Non-pigmented ciliary epithelial cell (primary cell): Measurements from ENCODE around the gene LHX5.
"Not testable (repeated sequence)": the region's sequence is repeated elsewhere in the genome, so short reads cannot be mapped to it uniquely, and the experiment has no call there.

ENCODE experiments used
- DNase-seq: peaks from one replicate; pipeline ENCODE4 v3.0.0-alpha.2; 2010; ENCODE audit warnings: low read depth

The LHX5 gene

DNA sequence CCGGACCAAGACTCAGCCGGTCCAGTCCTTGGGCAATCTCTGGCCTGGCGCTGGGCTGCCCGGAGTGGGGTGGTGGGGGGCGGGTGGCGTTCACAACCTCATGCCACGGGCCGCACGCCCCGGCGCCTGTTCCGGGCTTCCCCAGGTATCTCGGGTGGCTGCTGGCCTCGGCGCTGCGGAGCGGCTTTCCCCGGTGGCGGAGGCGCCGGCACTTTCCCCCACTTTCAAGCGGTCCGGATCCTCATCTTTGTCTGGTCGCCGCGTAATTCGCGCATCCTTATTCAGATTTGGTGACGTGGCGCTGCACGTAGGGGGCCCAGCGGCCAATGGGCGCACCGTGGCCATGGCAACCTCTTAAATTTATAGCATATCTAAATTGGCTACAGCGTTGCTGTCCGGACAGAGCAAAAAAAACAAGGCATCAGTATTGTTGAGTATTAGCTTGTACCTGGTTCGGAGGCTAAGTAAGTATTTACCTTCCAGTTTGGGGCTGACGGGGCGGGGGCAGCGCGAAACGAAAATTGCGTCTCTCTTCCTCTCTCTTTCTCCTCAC lies at the start of gene LHX5:
TSS of gene LHX5 (minus strand) at position 253 of the 553 bp plus-strand sequence. CDS start 373 bp downstream, outside the sequence.
- DNase-seq = no peak

DNA sequence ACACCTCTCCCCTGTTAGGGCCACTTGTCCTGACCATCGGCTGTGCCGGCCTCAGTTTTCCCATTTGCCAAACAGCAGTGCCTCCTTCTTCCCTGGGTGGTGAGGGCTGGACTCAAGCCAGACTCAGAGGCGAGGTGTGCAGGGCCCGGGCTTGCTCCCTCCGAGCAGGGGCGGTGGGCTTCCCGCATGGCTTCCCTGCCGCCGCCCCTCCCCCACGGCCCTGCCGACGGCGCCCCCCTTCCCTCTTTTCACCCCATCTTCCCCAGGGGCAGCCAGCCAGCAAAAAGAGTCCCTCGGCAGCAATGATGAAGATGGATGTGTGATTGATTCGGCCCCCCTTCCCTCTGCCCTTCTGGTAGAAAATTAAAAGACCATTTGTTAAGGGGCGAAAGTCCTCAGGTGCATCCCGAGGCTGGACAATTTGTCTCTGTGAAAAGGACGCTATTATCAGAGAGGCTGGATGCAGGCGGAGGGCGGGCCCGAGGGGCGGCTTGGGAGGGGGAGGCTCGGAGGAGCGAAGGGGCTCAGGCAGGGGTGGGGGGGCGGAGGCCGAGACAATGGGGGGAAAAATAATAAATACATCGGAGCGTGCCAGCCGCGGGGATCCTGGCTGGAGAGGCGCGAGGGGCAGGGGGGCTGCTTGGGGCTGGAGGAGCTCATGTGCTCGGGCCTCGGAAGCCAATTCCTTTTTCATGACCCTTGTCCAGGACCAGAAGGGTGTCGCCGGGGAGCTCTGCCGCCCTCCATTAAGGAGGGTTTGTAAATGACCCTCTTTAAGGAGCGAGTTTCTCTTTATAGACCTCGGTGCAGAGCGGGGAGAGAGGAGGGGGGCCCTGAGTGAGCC lies 48.0 kb upstream of the LHX5 start:
- DNase-seq = no peak

DNA sequence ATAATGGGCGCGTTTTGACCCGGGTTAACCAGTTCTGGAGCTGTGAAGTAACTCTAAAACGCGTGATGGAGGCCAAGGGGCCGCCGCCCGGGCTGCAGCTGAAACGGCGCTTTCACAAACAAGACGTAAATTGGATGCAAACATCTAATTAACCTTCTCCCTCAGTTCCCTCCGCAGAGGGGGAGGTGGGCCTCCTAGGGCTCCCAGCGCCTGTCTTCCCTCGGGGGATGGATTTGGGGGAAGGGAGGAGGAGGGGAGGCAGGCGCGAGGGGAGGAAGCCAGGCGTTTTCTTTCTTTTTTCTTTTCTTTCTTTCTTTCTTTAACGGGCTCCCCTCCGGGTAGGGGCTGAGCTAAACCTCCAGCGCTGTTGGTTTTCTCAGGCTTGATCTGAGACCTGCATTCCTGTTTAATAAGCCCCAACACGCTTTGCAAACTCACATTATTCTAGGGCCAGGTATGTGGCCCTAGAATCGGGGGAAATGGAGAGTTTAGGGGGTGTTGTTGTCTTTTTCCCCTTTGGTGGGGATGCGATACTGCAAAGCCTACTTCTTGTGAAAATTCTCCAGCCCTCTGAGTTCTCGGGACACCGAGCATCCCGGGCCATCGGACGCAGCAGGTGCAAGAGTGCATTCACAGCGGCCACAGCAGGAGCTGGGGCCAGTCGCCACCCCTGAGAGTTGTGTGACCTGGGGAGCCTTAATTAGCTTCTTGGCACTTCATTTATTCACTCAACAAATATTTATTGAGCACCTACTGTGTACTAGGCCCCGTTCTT lies 43.6 kb upstream of the LHX5 start:
- no peak for DNase-seq

DNA sequence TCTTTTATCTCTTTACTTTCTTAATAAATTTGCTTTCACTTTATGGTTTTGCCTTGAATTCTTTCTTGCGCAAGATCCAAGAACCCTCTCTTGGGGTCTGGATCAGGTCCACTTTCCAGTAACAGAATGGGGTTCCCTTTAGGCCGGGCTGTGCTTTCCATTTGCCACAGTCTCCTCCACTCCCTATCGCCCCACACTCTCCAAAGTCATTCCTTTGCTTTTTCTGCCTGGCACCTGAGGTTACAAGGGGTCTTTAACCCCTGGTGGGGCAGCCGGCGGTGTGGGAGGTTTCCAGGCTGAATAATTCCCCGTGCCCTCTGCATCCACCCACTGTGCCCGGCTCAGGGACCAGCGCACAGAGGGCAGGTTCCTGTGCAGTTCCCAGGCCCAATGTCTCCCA lies 42.9 kb upstream of the LHX5 start:
- no peak for DNase-seq

DNA sequence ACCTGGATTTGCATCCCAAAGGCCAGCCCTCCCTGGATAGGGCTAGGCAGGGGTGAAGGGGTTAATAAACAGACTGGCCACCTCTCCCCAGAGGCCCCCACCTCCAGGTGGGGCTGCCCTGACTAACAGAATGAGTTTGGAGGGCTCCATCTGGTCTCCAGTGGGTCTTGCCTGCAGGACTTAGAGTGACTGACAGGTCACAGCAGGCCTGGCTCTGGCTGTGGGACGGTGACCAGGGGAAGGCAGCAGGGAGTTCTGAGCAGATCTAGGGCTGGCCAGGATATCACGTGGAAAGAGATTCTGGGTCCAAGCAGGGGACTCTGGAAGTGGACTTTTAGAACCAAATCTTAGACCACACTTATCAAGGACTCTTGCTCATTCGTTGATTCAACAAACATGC lies 40.9 kb upstream of the LHX5 start:
- no peak for DNase-seq

DNA sequence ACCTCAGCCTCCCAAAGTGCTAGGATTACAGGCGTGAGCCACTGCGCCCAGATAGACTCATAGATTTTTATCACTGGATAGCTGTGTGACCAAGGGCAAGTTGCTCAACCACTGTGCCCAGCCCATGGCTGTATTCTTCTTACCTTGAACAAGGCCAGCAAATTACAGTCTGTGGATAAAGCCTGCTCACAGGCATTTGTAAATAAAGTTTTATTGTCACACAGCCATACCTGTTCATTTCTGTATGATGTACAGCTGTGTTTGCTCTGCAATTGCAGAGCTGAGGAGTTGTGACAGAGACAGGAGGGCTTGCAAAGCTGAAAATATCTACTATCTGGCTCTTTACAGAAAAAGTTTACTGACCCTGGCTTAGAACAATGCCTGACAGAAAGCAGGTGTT lies 35.2 kb upstream of the LHX5 start:
- DNase-seq = no peak

DNA sequence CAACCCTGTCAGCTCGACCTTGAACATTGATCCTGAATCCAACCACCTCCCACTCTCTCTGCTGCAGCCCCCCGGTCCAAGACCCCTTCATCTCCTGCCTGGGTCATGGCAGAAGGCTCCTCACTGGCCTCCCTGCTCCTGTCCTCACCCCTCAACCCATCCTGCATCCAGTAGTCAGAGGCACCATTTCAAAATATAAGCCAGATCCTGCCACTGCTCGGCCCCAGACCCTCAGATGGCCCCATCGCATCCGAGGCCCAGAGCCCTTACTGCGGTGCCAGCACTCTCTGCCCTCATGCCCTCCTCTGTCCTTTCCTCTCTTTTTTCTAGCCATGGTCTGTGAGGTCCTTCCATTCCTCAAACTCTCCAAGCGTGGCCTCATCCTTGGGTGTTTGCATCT lies 34.3 kb upstream of the LHX5 start:
- DNase-seq = no peak

DNA sequence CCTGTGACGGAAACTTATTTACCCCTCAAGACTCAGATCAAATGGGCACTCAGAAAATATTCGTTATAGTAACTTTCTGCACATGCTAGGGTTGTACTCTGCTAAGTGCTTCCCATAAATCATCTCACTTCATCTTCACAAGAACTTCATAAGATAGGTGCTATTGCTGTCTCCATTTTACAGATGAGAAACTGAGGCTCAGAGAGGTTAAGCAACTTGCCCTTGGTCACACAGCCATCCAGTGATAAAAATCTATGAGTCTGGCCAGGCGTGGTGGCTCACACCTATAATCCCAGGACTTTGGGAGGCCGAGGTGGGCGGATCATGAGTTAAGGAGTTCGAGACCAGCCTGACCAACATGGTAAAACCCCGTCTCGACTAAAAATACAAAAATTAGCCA lies 33.2 kb upstream of the LHX5 start:
- DNase-seq = no peak

DNA sequence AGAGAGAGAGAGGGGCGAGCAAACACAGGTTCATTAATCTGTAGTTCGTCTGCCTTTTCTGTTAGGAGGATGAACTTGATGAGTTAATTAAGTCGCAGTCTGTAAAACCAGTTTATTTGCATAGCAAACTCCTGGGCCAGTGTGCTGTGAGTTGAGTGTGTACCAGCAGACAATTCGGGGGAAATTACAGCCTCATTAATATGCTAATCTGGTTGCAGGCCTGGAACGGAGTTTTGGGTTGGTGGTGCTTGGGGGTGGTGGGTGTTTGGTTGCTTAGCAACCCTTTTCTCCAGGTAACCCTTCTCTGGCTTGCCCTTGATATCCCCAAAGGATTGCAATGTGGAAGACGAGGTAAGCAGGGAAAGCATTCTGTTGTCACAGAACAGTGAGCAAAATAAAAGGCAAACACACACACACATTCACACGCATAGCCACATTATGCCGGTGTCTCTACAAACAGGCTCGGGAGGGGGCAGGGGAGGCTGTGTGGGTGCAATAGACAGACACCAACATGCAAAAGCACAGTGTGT lies 29.2 kb upstream of the LHX5 start:
- DNase-seq = no peak

DNA sequence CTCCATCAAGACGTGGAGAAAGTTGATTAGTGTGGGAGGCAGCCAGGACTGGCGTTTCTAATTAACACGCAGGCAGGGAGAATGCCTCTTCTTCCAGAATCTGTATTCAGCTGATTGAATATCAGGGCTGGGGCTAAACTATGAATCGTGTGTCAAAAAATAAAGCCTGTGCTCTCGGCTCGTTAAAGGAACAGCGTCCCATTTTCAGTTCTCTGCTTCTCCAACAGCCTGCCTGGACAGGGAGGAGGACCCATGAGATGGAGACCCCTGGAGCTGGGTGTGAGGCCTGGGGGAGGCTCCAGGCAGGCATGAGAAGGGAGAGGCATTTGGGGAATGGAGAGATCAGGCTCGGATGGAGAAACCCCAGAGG lies 28.6 kb upstream of the LHX5 start:
- no peak for DNase-seq

DNA sequence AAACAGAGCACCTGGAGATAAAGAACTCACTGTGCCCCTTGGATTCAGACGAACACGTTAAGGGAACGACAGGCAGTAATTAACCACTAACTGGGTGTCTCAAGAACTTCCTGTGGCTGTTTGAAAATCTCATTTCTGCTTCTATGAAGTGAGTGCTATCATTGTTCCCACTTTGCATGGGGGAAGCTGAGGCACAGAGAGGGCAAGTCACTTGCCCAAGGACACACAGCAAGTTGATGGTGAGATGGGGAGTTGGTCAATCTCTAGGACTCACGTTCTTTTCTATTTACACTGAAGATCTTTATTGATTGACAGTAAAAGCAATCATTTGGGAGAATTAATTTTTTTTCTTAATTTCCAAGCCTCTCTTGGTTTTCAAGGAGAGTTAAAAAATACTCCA lies 26.8 kb upstream of the LHX5 start:
- no peak for DNase-seq

DNA sequence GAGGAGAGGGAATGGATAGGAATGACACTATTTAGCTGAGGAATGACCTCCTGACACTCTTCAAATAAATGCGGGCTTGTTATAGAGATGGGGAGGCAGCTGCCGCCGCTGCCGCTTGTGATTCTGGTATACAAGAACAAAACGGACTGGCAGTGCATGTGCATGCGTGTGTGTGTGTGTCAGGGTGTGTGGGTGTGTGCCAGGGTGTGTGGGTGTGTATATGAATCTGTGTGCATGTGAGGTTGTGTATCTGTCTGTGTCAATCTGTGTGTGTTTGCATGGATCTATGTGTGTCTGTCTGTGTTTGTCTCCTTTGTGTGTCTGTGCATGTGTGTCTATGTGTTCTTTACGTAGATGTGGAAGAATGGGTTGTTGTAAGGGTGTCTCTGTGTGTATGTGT lies 26.0 kb upstream of the LHX5 start:
- no peak for DNase-seq

DNA sequence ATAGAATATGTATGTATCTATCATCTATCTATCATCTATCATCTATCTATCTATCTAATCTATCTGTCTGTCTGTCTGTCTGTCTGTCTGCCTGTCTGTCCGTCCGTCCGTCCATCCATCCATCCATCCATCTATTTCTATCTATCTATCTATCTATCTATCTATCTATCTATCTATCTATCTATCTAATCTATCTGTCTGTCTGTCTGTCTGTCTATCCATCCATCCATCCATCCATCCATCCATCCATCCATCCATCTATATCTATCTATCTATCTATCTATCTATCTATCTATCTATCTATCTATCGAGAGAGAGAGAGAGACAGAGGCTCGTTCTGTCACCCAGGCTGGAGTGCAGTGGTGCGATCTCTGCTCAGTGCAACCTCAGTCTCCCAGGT lies 24.3 kb upstream of the LHX5 start:
- not testable (repeated sequence) for DNase-seq

DNA sequence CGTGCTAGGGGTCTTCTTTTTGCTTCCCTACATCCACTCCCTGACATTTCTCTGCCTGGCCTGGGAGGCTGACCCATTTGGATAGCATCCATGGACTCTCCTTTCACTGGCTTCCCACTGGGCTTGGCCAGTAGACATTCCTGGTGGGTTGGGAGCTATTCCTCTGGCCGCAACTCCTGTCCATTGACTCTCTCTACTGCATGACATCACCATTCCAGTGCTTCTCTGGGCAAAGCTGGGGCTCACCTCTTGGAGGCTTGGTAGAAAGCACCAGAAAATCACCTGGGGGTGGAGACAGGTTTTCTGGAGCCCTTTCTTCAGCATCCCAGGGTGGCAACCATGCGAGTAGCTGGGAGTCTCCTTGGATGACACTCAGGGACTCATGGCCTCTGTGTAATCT lies 16.7 kb upstream of the LHX5 start:
- DNase-seq = no peak

DNA sequence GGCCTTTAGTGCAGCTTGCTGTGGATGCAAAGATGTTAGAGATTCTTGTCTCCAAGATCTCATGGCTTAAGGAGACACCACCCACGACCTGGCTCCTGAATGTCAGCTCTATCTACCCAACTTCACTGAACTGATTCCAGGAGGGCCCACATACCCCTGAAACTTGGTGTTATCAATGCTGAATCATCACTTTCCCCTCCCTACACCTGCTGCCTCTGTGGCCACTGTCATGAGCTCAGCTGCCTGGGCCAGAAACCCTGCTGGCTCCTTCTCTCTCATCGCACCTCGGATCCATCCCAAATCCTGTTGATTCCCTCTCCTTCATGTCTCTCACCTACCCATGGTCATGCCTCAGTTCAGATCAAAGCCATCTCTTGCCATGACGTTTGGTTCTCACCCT lies 15.1 kb upstream of the LHX5 start:
- DNase-seq = no peak

DNA sequence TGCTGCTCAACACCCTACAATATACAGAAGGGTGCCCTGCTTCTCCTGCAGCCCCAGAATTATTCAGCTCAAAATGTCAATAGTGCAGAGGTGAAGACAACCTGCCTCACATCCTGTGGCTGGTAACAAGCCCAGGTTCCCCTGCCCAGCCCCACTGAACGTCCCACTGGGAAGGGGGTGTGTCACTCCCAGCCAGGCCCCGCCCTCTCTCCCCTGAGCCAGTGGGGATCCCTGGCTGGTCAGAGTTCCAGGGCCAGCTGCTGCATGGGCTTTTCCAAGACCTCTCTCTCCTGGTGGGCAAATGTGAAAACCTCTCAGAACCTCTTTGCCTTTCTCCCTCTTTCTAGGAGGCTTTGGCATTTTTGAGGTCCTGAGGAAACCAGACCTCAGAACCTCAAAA lies 13.7 kb upstream of the LHX5 start:
- DNase-seq = no peak

DNA sequence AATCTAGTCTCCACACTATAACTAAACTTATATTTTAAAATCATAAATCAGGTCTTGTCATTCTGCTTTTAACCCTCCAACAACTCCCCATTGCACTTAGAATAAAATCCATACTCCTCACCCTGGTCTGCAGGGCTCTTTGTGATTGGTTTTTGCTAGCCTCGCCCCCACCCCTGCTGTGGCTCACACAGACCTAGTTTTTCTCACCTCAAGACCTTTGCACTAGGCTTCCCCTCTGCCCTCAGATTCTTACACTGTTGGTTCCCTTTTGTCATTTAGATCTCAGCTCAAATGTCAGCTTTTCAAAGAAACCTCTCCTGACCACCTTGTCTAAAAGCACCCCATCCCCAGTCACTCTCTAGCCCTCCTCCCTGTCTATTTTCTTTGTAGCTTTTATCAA lies 10.7 kb upstream of the LHX5 start:
- no peak for DNase-seq

DNA sequence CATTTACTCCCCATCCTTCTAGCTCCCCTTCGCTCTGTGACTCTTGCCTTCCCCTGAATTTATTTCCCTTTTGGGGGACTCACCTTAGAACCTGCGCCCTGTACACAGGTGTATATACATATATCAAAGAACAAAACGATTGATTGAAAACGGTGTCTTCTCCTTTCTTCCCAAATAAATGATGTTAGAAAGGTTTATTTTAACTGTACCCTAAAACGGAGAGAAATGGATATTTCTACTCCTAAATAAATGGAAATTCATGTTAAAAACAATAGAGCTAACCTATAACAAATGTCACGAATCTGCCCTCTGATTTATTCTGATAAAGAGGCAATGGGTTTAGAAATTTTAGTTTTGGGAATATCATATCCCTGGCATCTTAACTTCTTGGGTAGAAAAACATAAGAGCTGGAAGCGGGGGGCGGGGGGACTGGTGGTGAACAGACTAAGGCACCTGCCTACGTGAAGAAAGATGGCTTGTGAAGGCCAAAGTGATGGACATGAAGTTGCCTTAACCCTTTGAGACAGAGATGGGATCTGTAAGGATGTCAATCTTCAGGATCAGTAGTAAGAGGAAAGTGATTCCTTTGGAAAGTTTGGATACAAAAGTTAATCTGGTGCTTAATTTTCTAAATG lies 8.8 kb upstream of the LHX5 start:
- no peak for DNase-seq

DNA sequence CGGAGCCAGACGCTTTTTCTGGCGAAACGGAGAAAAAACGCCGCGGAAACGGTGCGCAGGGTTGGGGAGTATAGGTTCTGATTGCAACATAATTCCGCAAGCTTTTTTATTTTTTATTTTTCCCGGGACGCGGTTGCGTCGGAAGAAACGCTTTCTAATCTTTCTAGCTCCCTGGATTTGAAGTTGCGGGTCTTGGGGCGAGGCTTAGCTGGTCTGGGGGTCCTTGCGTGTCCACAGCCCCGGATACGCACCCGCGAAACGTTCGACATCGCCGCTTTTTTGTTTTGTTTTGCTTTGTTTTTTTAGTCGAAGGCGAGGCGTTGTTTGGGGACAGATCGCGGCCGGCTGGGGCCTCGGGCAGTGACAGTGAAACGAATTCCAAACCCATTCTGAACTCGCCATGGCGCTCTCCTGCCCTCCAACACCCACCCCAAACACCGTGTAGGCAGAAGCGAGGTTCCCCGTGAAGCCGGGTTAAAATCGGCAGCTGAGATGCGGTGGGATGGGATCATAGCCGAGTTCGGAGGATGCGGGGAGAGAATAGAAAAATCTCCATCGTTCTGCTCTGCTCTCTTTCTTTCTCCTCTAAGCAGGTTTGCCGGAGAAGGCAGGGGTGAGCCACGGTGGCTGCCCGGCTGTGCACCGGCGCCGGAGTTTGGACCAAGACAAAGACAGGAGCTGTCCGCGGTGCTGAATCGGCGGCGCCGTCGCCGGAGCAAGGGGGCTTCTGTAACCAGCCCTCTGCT lies 8.1 kb upstream of the LHX5 start:
- no peak for DNase-seq

DNA sequence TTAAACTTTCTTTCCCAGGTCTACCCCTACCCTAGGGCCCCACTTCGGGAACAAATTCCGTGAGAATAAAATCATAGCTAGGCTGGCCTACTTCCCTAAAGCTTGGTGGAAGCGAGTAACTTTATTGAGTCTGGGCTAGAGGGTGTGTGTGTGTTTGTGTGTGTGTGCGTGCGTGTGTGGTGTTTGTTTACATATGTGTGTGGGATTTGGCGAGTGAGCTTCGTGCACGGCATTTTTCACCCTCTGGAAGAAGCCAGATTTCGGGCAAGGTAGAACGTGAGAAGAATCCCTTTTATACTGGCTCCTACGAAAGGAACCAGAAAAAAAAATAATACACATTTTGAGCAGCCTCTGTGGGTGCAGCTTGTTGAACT lies 7.5 kb upstream of the LHX5 start:
- DNase-seq = no peak

DNA sequence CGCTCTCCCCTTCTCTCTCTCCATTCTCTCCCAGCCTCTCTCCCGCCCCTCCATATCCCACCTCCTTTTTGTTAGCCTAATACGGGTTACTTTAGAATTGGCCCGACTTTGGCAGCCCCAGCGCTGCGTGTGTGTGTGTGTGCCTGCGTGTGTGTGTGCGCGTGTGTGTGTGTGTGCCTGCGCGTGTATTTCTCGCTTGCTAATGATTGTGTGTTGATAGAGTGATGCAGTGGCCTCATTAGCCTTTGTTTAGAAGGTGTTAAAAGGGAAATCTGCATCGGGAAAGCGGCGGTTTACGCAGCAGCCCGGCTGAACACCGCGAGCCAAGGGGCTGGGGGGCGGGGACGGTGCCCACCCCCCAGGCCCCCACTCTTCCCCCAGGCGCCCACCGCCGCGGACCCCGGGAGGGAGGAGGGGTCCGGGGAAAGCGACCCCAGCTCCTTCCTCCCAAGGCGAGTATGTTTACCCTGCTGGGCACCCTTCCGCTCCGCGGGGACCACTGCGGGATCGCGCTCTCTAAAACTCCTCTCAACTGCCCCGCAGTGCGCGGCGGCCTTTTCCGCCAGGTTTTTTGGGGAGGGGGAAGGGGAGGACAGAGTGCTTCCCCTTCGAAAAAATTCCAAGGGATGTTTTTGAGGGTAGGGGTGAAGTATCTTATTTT lies 6.8 kb upstream of the LHX5 start:
- DNase-seq = no peak
